CD4-positive, alpha-beta T cell (primary cell): ENCODE measurements around the gene PAPPA. TPM values are rescaled to one million over a fixed set of nuclear protein-coding genes. Genes with fewer than 3 reads are reported as not detected.

ENCODE experiments used
- ATAC-seq: fragments of 200-7000 bp; cut with Tn5 transposase; one replicate; pipeline ENCODE4 v1.10.0; 2022; ENCODE audit warnings: mild to moderate bottlenecking; ENCODE audit not compliant: poor library complexity
- CTCF ChIA-PET: fragments of 350-600 bp; sonication (Branson Sonifier 250); formaldehyde crosslinking; loops from one replicate; lab custom pipeline; 2021; ENCODE audit warnings: antibody characterized with exemption, inconsistent platforms; lab: Charles Lee
- POLR2A ChIA-PET: fragments of 350-600 bp; sonication (Branson Sonifier 250); formaldehyde crosslinking; loops from one replicate; lab custom pipeline; 2021; ENCODE audit warnings: antibody characterized with exemption, inconsistent platforms; lab: Charles Lee
- DNase-seq, 14 experiments: peaks; one replicate each; pipeline ENCODE4 v3.0.0-alpha.2; 2013 to 2020; ENCODE audit warnings: mixed read lengths in 2 of 14
- H3K27ac ChIP-seq, 2 donors: one replicate each; pipeline versions ENCODE4 v1.5.1 to v1.7.0; 2013; ENCODE audit warnings: low read length in 2 of 2, low read depth in 1 of 2, mild to moderate bottlenecking in 1 of 2
- H3K27me3 ChIP-seq, 2 experiments: 1 replicate in 1 of 2; 2 replicates in 1 of 2; pipeline versions ENCODE4 v1.6.1 to v1.7.0; 2013; ENCODE audit warnings: low read length in 2 of 2, control low read depth in 1 of 2, mild to moderate bottlenecking in 1 of 2, moderate library complexity in 1 of 2; ENCODE audit not compliant: insufficient read depth in 2 of 2, control insufficient read depth in 1 of 2
- H3K36me3 ChIP-seq: one replicate; pipeline ENCODE4 v1.6.1; 2013; ENCODE audit warnings: low read length, control low read depth; ENCODE audit not compliant: insufficient read depth
- H3K4me1 ChIP-seq: one replicate; pipeline ENCODE4 v1.6.1; 2013; ENCODE audit warnings: low read length, control low read depth; ENCODE audit not compliant: insufficient read depth
- H3K4me3 ChIP-seq: one replicate; pipeline ENCODE4 v1.5.1; 2013; ENCODE audit warnings: mild to moderate bottlenecking, low read length, moderate library complexity
- H3K9me3 ChIP-seq, 2 experiments: 1 replicate in 1 of 2; 2 replicates in 1 of 2; pipeline versions ENCODE4 v1.6.1 to v1.7.0; 2013; ENCODE audit warnings: low read length in 2 of 2, mild to moderate bottlenecking in 2 of 2, control low read depth in 1 of 2, moderate library complexity in 1 of 2; ENCODE audit not compliant: control insufficient read depth in 1 of 2, insufficient read depth in 1 of 2
- H3K27ac Mint-ChIP-seq: one replicate; pipeline ENCODE4 v1.8.0; 2020; ENCODE audit warnings: mixed read lengths
- H3K27me3 Mint-ChIP-seq: one replicate; pipeline ENCODE4 v1.8.0; 2021; ENCODE audit warnings: mixed read lengths
- H3K36me3 Mint-ChIP-seq: one replicate; pipeline ENCODE4 v1.8.0; 2021; ENCODE audit warnings: low read depth, mixed read lengths
- H3K4me1 Mint-ChIP-seq: one replicate; pipeline ENCODE4 v1.8.0; 2021; ENCODE audit warnings: low read depth, mixed read lengths
- H3K4me3 Mint-ChIP-seq: one replicate; pipeline ENCODE4 v1.8.0; 2020; ENCODE audit warnings: mild to moderate bottlenecking, mixed read lengths
- H3K9me3 Mint-ChIP-seq: one replicate; pipeline ENCODE4 v1.8.0; 2020; ENCODE audit warnings: mixed read lengths
- intact Hi-C, 2 experiments: fragments of 100-400 bp; cut with DNase I in 1 of 2; cut with micrococcal nuclease in 1 of 2; formaldehyde crosslinking; loops; one replicate each; pipeline versions ENCODE4 v1.15.1 to v1.9.0; 2023 to 2025; cut with DNase I, micrococcal nuclease
- total RNA-seq, 174 experiments: library from RNA in 2 of 174; stranded (reverse) in 2 of 174; gene quantifications; one replicate each; pipeline ENCODE4 v1.2.3 and lab custom pipeline; 2021 to 2026
- TF ChIP-seq, protein P1 (sequence below): fragments of 200-600 bp; IDR thresholded peaks from one replicate; pipeline ENCODE4 v1.8.0; 2022; ENCODE audit warnings: antibody characterized with exemption, mild to moderate bottlenecking

The PAPPA gene
- total RNA-seq, 2 experiments from 2014 or later = 0.03 TPM; not detected in 1

DNA sequence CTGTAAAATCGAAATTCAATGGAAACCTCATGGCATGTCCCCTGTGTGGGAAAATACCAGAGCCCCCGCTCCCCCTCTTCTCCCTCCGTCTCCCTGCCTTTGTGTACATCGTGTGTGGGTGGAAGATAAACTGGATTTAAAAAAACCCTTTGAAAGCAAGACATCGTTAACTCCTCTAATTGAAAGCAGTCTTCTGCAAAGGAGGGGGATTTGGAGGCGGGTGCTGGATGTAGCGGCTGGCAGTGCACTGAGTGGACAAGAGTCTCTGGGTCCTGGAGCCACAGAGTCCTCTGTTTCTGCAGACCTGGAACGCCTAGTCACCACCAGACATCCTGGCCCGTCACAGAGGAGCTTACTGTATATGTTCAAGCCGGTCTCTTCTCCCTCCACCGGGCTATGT, 169.4 kb downstream of the PAPPA start:
- H3K4me1 ChIP-seq = no peaks in the 10 kb centered on the region
- intact Hi-C loops = loop anchor here in 1 of 2 experiments (10.0 kb wide), 1 partner anchor 268 kb away; no protein-coding TSS in a partner anchor
- ATAC-seq (no peak), DNase-seq (no peak)
- no peaks in the 10 kb centered on the region for H3K9me3 Mint-ChIP-seq
- peaks cover 7% of the 10 kb centered on the region for H3K27me3 Mint-ChIP-seq
- no peak overlapping the region for H3K4me3 ChIP-seq
- no peak overlapping the region for H3K27ac Mint-ChIP-seq
- H3K27me3 ChIP-seq = peaks cover 0 to 2% of the 10 kb centered on the region in 2 experiments
- H3K4me3 Mint-ChIP-seq = no peak overlapping the region
- TF ChIP-seq, protein P1, sequence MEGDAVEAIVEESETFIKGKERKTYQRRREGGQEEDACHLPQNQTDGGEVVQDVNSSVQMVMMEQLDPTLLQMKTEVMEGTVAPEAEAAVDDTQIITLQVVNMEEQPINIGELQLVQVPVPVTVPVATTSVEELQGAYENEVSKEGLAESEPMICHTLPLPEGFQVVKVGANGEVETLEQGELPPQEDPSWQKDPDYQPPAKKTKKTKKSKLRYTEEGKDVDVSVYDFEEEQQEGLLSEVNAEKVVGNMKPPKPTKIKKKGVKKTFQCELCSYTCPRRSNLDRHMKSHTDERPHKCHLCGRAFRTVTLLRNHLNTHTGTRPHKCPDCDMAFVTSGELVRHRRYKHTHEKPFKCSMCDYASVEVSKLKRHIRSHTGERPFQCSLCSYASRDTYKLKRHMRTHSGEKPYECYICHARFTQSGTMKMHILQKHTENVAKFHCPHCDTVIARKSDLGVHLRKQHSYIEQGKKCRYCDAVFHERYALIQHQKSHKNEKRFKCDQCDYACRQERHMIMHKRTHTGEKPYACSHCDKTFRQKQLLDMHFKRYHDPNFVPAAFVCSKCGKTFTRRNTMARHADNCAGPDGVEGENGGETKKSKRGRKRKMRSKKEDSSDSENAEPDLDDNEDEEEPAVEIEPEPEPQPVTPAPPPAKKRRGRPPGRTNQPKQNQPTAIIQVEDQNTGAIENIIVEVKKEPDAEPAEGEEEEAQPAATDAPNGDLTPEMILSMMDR = no peak
- no peak overlapping the region for H3K27ac ChIP-seq
- ChIA-PET CTCF (no interaction called here), POLR2A (no interaction called here)
- H3K4me1 Mint-ChIP-seq = no peaks in the 10 kb centered on the region
- no peaks in the 10 kb centered on the region for H3K36me3 Mint-ChIP-seq
- peaks cover 0 to 5% of the 10 kb centered on the region in 2 experiments for H3K9me3 ChIP-seq
- no peaks in the 10 kb centered on the region for H3K36me3 ChIP-seq

DNA sequence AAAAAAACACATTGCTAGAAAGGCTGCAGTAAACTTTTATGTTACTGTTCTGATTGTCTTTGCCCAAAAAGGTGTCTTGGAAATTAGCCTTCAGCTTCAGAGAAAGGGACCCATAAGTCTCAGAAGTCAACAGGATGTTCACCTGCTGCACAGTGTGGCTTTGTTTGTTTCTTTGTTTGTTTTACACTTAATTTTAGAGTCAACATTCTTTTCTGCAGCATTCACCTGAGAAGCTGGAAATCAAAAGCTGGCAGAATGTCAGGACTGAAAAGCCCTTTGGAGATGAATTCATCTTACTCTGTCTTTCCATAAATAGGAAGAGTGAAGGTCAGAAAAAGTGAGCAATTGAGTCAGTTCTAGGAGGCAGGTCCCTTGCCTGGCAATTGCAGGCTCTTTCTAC, 170.0 kb downstream of the PAPPA start:
- Mint-ChIP-seq H3K4me3 (no peak overlapping the region), H3K9me3 (no peaks in the 10 kb centered on the region), H3K4me1 (no peaks in the 10 kb centered on the region), H3K27me3 (peaks cover 2% of the 10 kb centered on the region), H3K27ac (no peak overlapping the region), H3K36me3 (no peaks in the 10 kb centered on the region)
- ChIA-PET CTCF (no interaction called here), POLR2A (no interaction called here)
- H3K4me1 ChIP-seq = no peaks in the 10 kb centered on the region
- peaks cover 0 to 2% of the 10 kb centered on the region in 2 experiments for H3K27me3 ChIP-seq
- H3K36me3 ChIP-seq = no peaks in the 10 kb centered on the region
- intact Hi-C loops = loop anchor here in 1 of 2 experiments (10.0 kb wide), 1 partner anchor 269 kb away; no protein-coding TSS in a partner anchor
- DNase-seq = no peak
- H3K4me3 ChIP-seq = no peak overlapping the region
- TF ChIP-seq, protein P1 = no peak
- no peak overlapping the region for H3K27ac ChIP-seq
- ATAC-seq = no peak
- H3K9me3 ChIP-seq = peaks cover 0 to 5% of the 10 kb centered on the region in 2 experiments

DNA sequence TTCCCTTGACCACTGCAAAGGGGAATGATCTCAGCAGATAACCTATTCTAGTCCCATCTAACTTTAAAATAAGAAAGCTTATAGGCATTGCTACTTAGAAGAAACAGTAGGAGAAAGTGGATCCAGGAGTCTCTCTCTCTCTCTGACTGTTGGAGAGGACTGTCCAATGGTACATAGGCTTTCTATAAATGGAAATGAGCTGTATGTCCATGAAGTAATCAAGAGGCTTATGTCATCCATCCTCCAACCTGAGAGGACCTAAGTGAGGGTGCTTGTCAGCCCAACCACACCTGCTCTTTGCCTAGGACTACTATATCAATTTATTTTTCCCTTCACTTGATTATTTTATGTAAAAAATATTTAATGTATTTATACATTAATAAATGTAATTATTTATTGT, 172.3 kb downstream of the PAPPA start:
- H3K4me1 Mint-ChIP-seq = no peaks in the 10 kb centered on the region
- Histone ChIP-seq H3K36me3 (no peaks in the 10 kb centered on the region), H3K27ac (no peak overlapping the region), H3K4me3 (no peak overlapping the region), H3K4me1 (no peaks in the 10 kb centered on the region), H3K27me3 (peaks cover 0 to 2% of the 10 kb centered on the region in 2 experiments), H3K9me3 (no peaks in the 10 kb centered on the region)
- POLR2A ChIA-PET = no interaction called here
- CTCF ChIA-PET = no interaction called here
- DNase-seq (no peak), ATAC-seq (no peak)
- no peaks in the 10 kb centered on the region for H3K36me3 Mint-ChIP-seq
- H3K27me3 Mint-ChIP-seq = no peaks in the 10 kb centered on the region
- no peak overlapping the region for H3K27ac Mint-ChIP-seq
- intact Hi-C loops = loop anchor here in 1 of 2 experiments (10.0 kb wide), 1 partner anchor 271 kb away; no protein-coding TSS in a partner anchor
- no peaks in the 10 kb centered on the region for H3K9me3 Mint-ChIP-seq
- no peak overlapping the region for H3K4me3 Mint-ChIP-seq
- TF ChIP-seq, protein P1 = no peak
